Rectal smooth muscle tissue (tissue), 1 donor: ENCODE data around the gene BRAF.
"Not testable (repeated sequence)": the region's sequence is repeated elsewhere in the genome, so short reads cannot be mapped to it uniquely, and the experiment has no call there.

Experiments used
- H3K27ac ChIP-seq: one replicate; pipeline ENCODE4 v1.7.0; 2013; ENCODE audit warnings: low read depth, low read length, inconsistent platforms
- H3K27me3 ChIP-seq: one replicate; pipeline ENCODE4 v1.7.0; 2013; ENCODE audit warnings: low read length; ENCODE audit not compliant: control insufficient read depth, insufficient read depth
- H3K36me3 ChIP-seq: one replicate; pipeline ENCODE4 v1.7.0; 2013; ENCODE audit warnings: low read length; ENCODE audit not compliant: control insufficient read depth, insufficient read depth
- H3K4me1 ChIP-seq: one replicate; pipeline ENCODE4 v1.7.0; 2013; ENCODE audit warnings: low read length; ENCODE audit not compliant: control insufficient read depth, insufficient read depth
- H3K4me3 ChIP-seq: one replicate; pipeline ENCODE4 v1.7.0; 2013; ENCODE audit warnings: low read length
- H3K9ac ChIP-seq: one replicate; pipeline ENCODE4 v1.7.0; 2013; ENCODE audit warnings: low read length

BRAF gene

DNA sequence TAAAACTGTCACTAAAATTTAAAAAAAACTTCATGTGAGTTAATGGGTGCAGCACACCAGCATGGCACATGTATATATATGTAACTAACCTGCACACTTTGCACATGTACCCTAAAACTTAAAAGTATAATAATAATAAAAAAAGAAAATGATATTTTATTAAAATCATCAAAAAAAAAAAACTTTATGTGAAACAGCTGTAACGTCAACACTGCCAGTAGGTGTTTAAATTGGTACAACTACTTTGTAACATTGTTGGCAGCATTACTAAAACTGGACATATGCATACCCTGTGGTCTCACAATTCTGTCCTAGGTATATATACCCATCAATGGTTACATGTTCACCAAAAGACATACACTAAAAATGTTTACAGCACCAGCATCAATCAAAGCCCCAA lies 146.2 kb downstream of the BRAF start:
- no peak overlapping the region for H3K27ac ChIP-seq
- no peaks in the 10 kb centered on the region for H3K27me3 ChIP-seq
- H3K36me3 ChIP-seq = peaks cover 4% of the 10 kb centered on the region
- no peaks in the 10 kb centered on the region for H3K4me1 ChIP-seq
- H3K4me3 ChIP-seq = no peak overlapping the region
- no peak overlapping the region for H3K9ac ChIP-seq

DNA sequence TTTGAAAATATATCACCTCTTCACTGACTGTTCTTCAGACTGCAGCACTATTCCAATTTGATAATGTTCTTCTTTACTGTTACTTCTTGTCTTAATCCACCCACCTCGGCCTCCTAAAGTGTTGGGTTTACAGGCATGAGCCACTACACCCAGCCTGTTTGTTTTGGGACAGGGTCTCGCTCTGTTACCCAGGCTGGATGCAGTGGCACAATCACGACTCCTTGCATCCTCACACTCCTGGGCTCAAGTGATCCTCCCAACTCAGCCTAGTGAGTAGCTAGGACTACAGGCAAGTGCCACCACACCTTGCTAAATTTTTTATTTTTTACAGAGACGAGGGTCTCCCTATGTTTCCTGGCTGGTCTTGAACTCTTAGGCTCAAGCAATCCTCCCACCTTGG lies 150.4 kb downstream of the BRAF start:
- no peak overlapping the region for H3K4me3 ChIP-seq
- H3K27me3 ChIP-seq = no peaks in the 10 kb centered on the region
- no peaks in the 10 kb centered on the region for H3K4me1 ChIP-seq
- no peak overlapping the region for H3K27ac ChIP-seq
- peaks cover 4% of the 10 kb centered on the region for H3K36me3 ChIP-seq
- no peak overlapping the region for H3K9ac ChIP-seq

DNA sequence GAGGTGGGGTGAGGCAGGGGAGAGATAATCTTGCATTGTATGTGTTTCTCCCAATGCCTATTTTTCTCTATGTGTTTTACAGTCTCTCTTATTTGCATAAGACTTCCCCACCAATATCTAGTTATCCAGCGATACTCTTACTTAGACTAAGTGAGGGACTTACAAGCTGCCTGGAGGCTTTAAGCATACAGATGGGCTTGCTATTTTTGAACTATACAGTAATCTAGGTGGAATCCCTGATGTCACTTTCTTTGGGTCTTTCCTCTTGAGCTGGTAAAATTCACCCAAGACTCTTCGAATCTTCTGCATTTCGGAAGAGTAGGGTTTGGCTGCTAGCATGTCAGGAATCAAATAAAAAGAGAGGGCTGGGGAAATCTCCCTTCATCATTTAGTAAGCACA lies 151.6 kb downstream of the BRAF start:
- Histone ChIP-seq H3K36me3 (no peaks in the 10 kb centered on the region), H3K27me3 (no peaks in the 10 kb centered on the region), H3K4me1 (no peaks in the 10 kb centered on the region), H3K4me3 (no peak overlapping the region), H3K27ac (no peak overlapping the region), H3K9ac (no peak overlapping the region)

DNA sequence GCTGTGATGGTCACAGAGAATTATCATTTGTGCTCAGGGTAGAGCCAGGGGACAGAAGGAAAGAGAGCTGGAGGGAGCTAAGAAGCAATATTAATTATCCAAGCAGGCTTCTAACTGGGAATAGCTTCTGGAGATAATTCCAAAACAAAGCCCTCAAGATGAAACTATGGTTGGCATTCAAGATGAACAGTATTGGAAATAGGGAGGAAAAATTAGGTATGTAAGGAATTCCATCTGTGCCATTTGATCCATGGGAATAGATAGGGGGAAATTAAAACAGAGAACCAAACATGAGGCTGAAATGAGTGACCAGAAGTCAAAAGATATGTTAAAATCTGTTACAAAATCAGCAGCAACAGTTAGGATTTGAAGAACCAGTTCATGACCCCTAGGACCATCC lies 152.9 kb downstream of the BRAF start:
- H3K9ac ChIP-seq = no peak overlapping the region
- no peak overlapping the region for H3K27ac ChIP-seq
- H3K4me1 ChIP-seq = no peaks in the 10 kb centered on the region
- no peaks in the 10 kb centered on the region for H3K27me3 ChIP-seq
- no peak overlapping the region for H3K4me3 ChIP-seq
- no peaks in the 10 kb centered on the region for H3K36me3 ChIP-seq

DNA sequence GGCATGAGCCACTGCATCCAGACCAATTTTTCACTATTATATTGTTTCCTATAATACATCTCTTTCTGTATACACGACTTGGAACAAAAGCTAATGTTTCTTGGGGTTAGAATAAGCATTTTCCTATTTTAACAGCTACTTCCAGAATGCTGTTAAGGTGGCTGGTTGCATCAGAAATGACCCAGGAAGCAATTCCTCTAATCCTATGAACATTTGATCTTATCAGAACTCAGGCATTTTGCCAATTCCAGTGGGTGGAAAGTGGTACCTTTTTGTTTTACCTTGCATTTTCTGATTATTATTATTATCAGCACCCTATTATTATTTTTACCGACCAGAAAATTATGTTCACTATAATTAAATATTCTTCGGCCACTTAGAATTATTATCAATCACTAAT lies 154.9 kb downstream of the BRAF start:
- H3K4me1 ChIP-seq = no peaks in the 10 kb centered on the region
- H3K9ac ChIP-seq = no peak overlapping the region
- no peaks in the 10 kb centered on the region for H3K36me3 ChIP-seq
- H3K27me3 ChIP-seq = no peaks in the 10 kb centered on the region
- H3K27ac ChIP-seq = no peak overlapping the region
- no peak overlapping the region for H3K4me3 ChIP-seq

DNA sequence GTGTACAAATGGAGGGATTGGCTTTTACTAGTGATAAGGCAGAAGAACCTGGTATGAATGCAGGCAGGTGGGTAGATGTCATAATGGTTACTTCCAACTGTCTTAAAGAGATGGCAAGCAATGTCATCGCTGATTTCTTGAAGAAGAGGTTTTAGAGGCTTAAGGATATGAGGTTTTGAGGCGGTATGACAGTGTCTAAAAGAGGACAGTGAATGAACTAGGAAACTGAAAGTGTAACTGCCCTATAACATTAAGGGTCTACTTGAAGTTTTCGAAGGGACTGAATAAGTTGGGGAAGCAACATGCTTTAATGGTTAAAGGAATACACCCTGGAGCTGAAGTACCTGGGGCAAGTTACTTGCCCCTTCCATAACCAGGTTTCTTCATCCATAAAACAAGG lies 157.3 kb downstream of the BRAF start:
- Histone ChIP-seq H3K27ac (no peak overlapping the region), H3K9ac (no peak overlapping the region), H3K4me3 (no peak overlapping the region), H3K27me3 (no peaks in the 10 kb centered on the region), H3K36me3 (no peaks in the 10 kb centered on the region), H3K4me1 (no peaks in the 10 kb centered on the region)

DNA sequence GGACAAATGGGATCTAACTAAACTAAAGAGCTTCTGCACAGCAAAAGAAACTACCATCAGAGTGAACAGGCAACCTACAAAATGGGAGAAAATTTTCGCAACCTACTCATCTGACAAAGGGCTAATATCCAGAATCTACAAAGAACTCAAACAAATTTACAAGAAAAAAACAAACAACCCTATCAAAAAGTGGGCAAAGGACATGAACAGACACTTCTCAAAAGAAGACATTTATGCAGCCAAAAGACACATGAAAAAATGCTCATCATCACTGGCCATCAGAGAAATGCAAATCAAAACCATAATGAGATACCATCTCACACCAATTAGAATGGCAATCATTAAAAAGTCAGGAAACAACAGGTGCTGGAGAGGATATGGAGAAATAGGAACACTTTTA lies 159.3 kb downstream of the BRAF start:
- not testable (repeated sequence) for H3K27ac ChIP-seq, H3K36me3 ChIP-seq, H3K4me3 ChIP-seq, H3K4me1 ChIP-seq, H3K9ac ChIP-seq, H3K27me3 ChIP-seq

DNA sequence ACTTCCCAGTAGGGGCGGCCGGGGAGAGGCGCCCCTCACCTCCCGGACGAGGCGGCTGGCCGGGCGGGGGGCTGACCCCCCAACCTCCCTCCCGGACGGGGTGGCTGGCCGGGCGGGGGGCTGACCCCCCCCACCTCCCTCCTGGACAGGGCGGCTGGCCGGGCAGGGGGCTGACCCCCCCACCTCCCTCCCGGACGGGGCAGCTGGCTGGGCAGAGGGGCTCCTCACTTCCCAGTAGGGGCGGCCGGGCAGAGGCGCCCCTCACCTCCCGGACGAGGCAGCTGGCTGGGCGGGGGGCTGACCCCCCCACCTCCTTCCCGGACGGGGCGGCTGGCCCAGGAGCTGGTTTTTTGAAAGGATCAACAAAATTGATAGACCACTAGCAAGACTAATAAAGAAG lies 161.6 kb downstream of the BRAF start:
- not testable (repeated sequence) for H3K9ac ChIP-seq, H3K4me3 ChIP-seq, H3K27ac ChIP-seq, H3K4me1 ChIP-seq, H3K27me3 ChIP-seq, H3K36me3 ChIP-seq

DNA sequence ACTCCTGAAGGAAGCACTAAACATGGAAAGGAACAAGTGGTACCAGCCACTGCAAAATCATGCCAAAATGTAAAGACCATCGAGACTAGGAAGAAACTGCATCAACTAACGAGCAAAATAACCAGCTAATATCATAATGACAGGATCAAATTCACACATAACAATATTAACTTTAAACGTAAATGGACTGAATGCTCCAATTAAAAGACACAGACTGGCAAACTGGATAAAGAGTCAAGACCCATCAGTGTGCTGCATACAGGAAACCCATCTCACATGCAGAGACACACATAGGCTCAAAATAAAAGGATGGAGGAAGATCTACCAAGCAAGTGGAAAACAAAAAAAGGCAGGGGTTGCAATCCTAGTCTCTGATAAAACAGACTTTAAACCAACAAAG lies 163.4 kb downstream of the BRAF start:
- H3K36me3 ChIP-seq, H3K9ac ChIP-seq, H3K27ac ChIP-seq, H3K4me3 ChIP-seq, H3K27me3 ChIP-seq, H3K4me1 ChIP-seq: not testable (repeated sequence)

DNA sequence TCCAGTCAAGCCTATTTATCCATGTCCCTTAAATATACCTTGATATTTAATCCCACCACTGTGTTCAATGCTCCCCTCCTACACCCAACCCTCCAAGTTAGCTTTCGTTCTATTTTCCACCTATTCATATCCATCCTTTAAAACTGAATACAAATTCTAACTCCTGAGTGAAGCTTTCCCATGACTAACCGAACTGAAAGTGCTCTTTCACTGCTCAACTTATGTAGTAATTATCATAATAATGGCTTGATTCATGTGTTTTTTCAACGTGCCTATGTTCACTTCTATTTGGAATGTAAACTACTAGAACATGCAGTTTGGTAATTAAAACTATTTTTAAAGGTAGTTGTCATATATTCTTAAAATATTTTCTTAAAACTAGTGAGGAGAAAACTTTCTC lies 170.2 kb downstream of the BRAF start:
- Histone ChIP-seq H3K27me3 (no peaks in the 10 kb centered on the region), H3K36me3 (no peaks in the 10 kb centered on the region), H3K4me3 (no peak overlapping the region), H3K27ac (no peak overlapping the region), H3K4me1 (no peaks in the 10 kb centered on the region), H3K9ac (no peak overlapping the region)

DNA sequence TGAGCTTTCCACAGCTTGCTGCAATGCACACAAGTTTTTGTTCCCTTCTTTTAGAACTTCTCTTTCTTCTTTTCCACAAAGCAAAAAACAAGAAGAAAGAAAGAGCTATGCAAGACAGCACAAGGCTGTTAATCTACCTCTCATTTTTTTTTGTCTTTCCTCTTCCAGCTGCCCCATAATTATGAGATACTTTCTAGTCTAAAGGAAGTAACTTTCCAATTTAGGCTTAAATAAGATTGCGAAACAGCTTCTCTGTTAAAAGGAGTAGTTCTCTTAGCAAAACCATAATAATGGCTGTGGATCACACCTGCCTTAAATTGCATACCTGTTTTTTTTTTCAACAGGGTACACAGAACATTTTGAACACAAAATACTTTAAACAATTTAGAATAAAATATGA lies 172.2 kb downstream of the BRAF start:
- no peaks in the 10 kb centered on the region for H3K36me3 ChIP-seq
- no peak overlapping the region for H3K4me3 ChIP-seq
- no peak overlapping the region for H3K9ac ChIP-seq
- no peaks in the 10 kb centered on the region for H3K4me1 ChIP-seq
- no peak overlapping the region for H3K27ac ChIP-seq
- no peaks in the 10 kb centered on the region for H3K27me3 ChIP-seq

DNA sequence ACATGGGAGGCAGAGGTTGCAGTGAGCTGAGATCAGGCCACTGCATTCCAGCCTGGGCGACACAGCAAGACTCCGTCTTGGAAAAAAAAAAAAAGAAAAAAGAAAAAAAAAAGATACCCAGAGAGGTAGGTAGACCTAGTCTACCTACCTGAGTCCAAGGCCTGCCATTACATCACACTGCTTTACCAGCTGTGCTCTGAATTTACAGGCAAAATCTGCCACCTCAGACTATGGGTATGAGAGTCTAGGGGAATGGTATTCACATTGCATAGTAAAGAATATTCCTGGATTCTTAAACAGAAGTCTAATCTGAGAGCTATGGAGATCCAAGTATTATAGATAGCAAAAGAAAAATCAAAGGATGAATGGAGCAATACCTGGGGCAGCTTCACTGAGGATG lies 178.0 kb downstream of the BRAF start:
- Histone ChIP-seq H3K4me3 (no peak overlapping the region), H3K27me3 (no peaks in the 10 kb centered on the region), H3K4me1 (no peaks in the 10 kb centered on the region), H3K36me3 (peaks cover 3% of the 10 kb centered on the region), H3K9ac (no peak overlapping the region), H3K27ac (no peak overlapping the region)

DNA sequence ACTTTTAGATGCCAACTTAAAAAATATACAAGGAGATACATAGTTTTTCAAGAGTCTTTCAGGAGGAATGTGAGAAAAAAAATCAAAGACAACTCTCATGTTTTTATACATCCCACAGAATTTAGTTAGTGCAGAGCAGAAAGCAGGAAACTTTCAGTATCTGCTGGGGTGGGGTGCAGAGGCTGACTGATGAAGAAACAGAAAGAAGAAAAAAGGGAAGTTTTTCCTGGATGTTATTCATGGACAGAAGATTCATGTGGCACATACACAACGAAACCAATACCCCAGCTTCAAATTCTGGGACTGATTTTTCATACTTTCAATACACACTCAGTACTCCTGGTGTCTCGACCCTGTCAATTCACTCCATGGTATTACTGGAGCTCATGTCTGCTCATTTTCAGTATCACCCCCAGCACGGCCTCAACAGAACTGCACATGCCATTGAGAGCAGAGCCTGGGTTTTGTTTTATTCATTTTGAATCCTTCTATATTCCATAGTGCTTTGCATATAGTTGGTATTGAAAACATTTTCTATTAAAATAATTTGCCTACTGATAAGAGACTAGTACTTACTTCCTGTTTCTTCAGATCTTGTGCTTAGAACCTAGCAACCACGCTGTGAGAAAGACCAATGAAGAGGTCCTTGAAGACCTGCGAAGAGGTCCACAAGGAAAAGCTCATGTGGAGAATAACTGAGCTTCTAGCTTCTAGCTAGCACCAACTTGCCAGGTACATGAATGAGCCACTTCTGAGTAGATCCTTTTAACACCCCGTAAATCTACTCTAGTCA lies 179.3 kb downstream of the BRAF start:
- Histone ChIP-seq H3K27me3 (no peaks in the 10 kb centered on the region), H3K36me3 (peaks cover 3% of the 10 kb centered on the region), H3K9ac (no peak overlapping the region), H3K4me1 (no peaks in the 10 kb centered on the region), H3K27ac (no peak overlapping the region), H3K4me3 (no peak overlapping the region)
